ENCODE data around the gene B3GAT1.

B3GAT1 gene

DNA sequence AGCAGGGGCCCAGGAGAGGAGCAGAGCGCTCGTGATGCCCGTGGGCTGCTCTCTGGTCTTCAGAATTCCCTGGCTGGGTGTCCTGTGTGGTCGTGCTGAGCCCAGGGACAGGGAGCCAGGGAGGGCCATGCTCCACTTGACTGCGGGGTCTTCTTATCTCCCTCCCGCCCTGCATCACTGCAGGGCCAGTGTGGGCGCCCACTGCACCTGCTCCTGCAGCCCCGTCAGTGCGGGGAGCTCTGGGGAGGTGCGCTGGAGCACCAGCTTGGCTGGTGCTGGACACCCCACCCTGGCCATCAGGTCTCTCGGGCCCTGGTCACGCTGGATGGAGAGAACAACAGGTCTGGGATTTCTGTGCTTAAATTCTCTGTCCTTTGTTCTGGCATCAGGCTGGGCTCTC is 31.8 kb downstream of the B3GAT1 start:
- in situ Hi-C loops (cut with HindIII; ENCODE audit: low pct_unique_long_range_greater_than_20kb, low sequenced_read_pairs), result no loop called here
- no peak for DNase-seq (ENCODE audit: low read depth in 1 of 2, low spot score in 1 of 2)
- TF ChIP-seq JUND (IDR thresholded peaks at IDR 0.05; ENCODE audit: low read depth), result no peak

DNA sequence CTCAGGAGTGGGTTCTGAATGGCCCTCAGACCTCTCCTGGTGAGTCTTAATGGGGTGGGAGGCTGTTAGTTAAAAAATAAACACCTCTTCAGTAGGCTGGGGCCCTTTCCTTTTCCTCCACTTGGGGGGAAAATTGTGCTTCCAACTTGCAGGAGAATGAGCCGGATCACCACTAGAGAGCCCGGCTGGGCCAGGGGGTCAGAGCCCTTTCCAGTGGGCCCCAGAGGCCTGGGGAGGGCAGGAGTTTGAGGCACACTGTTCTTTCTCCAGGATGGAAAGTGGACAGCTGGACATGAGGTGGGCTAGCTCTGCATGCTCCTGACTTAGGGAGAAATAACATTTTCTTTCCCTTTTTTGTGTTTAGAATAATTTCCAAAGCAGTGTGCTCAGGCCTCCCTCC is 32.8 kb downstream of the B3GAT1 start:
- no peak for TF ChIP-seq JUND (IDR thresholded peaks at IDR 0.05; ENCODE audit: low read depth)

DNA sequence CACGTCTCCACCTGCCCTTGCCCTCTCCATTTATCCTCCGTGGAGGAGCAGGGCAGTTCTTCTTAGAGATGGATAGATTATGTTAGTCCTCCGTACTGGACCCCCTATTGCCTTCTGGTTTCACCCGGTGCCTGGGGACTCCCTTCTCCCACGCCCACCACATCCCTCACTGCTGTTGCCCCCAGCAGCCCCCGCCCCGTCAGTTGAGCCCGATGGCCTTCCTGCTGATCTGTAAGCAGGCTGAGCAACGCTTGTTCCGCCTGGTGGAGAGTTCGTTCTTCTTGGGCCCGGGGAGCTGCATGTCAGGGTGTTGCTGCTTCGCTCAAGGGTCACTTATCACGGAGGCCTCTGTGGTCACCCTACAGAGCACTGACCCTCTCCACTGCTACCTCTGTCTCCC is 34.2 kb downstream of the B3GAT1 start:
- in situ Hi-C loops (cut with HindIII; ENCODE audit: low pct_unique_long_range_greater_than_20kb, low sequenced_read_pairs), result no loop called here
- no peak for DNase-seq (ENCODE audit: low read depth in 1 of 2, low spot score in 1 of 2)

More for the DNA sequence above, 32.8 kb downstream of the B3GAT1 start:
- no peak for DNase-seq (ENCODE audit: low read depth in 1 of 2, low spot score in 1 of 2)
- in situ Hi-C loops (cut with HindIII; ENCODE audit: low pct_unique_long_range_greater_than_20kb, low sequenced_read_pairs), result no loop called here

DNA sequence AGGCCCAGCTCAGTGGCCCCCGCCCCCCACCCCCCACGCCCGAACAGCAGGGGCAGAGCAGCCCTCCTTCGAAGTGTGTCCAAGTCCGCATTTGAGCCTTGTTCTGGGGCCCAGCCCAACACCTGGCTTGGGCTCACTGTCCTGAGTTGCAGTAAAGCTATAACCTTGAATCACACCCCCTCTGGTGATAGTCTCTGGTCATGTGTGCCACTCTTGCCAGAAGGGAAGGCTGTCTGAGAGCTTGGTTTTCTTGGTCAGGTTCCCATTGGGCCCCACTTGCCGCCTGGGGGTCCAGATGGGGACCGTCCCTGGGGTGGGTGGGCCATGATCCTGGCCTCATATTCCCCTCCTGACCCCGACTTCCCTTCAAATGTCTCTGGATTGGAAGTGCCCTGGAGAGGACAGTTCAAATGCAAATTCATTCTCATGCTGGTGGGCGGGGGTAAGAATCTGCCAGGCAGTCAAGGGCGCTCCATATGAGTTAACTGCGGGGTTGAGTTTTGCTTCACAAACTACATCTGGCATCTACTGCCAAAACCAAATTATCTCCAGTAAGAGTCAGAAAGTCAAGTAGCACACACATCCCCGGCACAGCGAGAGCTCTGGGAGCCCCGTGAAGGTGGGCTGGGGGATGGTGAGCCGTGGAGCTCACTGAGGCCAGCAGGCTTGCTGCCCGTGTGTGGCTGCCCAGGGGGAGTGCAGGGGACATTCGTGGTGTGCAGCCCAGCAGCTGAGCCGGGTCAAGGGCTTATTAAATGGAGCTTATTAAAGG is 35.7 kb downstream of the B3GAT1 start:
- in situ Hi-C loops (cut with HindIII; ENCODE audit: low pct_unique_long_range_greater_than_20kb, low sequenced_read_pairs), result no loop called here
- no peak for TF ChIP-seq JUND (IDR thresholded peaks at IDR 0.05; ENCODE audit: low read depth)
- DNase-seq (ENCODE audit: low read depth in 1 of 2, low spot score in 1 of 2), result no peak

More for the DNA sequence above, 34.2 kb downstream of the B3GAT1 start:
- TF ChIP-seq JUND (IDR thresholded peaks at IDR 0.05; ENCODE audit: low read depth), result no peak

DNA sequence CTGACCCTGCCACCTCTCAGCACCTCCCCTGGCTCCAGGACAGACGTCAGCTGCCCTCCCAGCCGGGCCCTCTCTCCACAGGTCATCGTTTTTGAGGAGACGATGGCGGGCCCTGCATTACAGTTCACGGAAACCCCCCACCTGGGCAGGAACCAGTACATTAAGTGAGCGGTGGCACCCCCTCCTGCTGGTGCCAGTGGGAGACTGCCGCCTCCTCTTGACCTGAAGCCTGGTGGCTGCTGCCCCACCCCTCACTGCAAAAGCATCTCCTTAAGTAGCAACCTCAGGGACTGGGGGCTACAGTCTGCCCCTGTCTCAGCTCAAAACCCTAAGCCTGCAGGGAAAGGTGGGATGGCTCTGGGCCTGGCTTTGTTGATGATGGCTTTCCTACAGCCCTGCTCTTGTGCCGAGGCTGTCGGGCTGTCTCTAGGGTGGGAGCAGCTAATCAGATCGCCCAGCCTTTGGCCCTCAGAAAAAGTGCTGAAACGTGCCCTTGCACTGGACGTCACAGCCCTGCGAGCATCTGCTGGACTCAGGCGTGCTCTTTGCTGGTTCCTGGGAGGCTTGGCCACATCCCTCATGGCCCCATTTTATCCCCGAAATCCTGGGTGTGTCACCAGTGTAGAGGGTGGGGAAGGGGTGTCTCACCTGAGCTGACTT is 37.0 kb downstream of the B3GAT1 start:
- DNase-seq (ENCODE audit: low read depth in 1 of 2, low spot score in 1 of 2), result no peak
- in situ Hi-C loops (cut with HindIII; ENCODE audit: low pct_unique_long_range_greater_than_20kb, low sequenced_read_pairs), result no loop called here
- no peak for TF ChIP-seq JUND (IDR thresholded peaks at IDR 0.05; ENCODE audit: low read depth)

DNA sequence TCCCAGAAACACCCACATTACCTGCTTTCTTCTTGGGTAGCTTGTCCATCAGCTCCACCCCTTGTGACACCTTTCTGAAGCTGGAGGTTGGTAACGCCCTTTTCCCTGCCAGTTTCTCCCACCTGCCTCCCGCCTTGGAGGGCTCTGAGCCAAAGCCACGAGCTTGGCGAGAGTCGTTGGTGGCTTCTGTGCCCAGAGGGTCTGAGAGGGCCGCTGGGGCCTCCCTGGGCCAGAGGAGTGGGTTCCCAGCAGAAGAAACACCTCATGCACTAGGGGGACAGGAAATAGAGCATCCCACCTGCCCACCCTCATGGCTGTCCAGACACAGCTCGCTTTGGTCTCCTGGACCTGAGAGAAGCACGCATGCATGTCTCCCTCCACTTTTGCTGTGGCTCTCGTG is 37.9 kb downstream of the B3GAT1 start:
- no peak for TF ChIP-seq JUND (IDR thresholded peaks at IDR 0.05; ENCODE audit: low read depth)
- no peak for DNase-seq (ENCODE audit: low read depth in 1 of 2, low spot score in 1 of 2)
- in situ Hi-C loops (cut with HindIII; ENCODE audit: low pct_unique_long_range_greater_than_20kb, low sequenced_read_pairs), result no loop called here

DNA sequence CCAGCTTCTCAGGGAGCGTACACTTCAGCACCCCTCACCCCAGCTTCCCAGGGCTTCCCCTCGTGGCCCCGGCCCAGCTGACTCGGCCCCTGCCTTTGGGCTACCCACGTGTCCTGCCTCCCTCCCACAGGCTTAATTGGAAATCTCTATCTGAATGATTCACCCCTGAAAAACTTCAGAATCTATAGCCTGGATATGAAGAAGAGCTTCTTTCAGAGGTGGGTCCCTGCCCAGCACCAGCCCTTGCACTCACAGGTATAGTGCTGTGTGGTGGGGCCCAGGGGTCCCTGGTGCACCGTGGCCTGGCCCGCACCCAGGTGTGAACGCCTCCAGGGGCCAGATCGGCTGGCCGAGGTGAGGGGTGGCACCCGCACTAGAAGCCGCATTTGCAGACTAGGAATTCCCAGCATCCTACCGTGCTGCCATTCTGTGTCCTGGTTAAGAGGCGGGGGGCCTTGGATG is 38.4 kb downstream of the B3GAT1 start:
- in situ Hi-C loops (cut with HindIII; ENCODE audit: low pct_unique_long_range_greater_than_20kb, low sequenced_read_pairs), result no loop called here
- DNase-seq (ENCODE audit: low read depth in 1 of 2, low spot score in 1 of 2), result no peak
- TF ChIP-seq JUND (IDR thresholded peaks at IDR 0.05; ENCODE audit: low read depth), result no peak

DNA sequence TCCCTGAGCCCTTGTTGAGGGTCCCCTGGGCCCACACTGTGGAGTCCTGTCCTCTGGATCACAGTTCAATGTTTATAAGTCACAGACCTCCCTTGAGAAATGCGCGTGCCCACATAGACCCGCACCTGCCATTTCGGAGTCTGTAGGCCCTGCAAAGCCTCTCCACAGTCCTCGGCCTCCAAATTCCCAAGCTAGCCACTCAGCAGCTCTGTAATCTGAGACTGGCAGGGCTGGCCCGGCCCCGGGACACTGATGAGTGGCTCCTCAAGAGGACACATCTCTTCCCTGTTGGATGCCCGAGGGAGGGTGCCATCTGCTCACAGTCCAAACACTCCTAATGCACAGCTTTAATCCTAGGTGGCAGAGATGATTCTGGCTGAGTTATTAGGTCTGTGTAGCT is 39.1 kb downstream of the B3GAT1 start:
- in situ Hi-C loops (cut with HindIII; ENCODE audit: low pct_unique_long_range_greater_than_20kb, low sequenced_read_pairs), result no loop called here
- TF ChIP-seq JUND (IDR thresholded peaks at IDR 0.05; ENCODE audit: low read depth), result no peak
- peak in 1 of 2 experiments; percentile 90 for DNase-seq (ENCODE audit: low read depth in 1 of 2, low spot score in 1 of 2)

DNA sequence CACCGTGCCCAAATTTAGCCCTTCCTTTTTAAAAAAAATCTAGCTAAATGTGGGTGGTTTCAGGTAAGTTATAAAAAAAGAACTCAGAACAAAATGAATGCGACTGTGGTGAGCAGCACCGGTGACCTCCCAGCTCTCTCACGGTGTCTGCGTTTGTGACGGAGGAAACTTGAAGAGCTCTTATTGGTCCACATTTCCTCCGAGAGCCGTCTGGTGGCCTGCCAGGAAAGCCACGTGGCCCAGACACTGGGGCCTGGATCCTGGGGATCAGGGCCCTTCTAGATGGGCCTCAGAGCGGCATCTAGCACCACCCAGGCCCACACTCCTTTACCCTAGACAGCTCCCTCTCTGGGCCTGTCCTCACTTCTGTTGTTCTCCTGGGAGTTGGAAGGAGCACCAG is 39.5 kb downstream of the B3GAT1 start:
- in situ Hi-C loops (cut with HindIII; ENCODE audit: low pct_unique_long_range_greater_than_20kb, low sequenced_read_pairs), result no loop called here
- no peak for TF ChIP-seq JUND (IDR thresholded peaks at IDR 0.05; ENCODE audit: low read depth)
- no peak for DNase-seq (ENCODE audit: low read depth in 1 of 2, low spot score in 1 of 2)

DNA sequence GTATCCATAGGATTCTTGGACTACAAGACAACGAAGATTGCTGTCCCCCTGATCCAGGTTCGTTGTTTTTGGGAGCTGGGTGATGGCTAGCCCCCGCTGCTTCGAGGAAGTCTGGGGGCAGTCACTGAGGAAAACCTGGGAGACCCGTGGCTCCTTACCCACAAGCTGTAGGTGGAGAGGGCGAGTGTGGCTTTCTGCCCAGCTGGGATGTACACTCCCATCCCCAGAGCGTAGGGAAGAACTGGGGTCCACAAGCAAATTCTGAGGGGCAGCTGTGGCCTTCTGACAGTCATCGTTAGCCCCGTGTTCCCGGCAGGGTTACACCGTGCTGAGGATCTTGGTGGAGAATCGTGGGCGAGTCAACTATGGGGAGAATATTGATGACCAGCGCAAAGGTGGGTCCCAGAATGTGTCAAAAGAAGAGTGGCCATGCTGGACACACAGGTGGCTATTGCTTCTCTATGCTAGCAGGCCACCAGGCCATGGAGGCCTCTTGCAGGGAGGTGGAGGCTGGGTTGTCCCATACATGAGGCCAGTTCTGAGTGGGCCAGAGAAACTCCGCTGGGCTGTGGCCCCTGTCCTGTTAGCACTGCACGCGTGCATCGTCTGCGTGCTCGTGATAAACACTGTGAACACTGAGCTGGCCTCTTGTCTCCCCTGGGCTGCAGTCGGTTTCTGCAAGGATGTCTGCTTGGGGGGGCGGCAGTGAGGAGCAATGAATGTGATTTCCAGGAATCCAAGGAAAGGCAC is 40.4 kb downstream of the B3GAT1 start:
- in situ Hi-C loops (cut with HindIII; ENCODE audit: low pct_unique_long_range_greater_than_20kb, low sequenced_read_pairs), result no loop called here
- no peak for TF ChIP-seq JUND (IDR thresholded peaks at IDR 0.05; ENCODE audit: low read depth)
- DNase-seq (ENCODE audit: low read depth in 1 of 2, low spot score in 1 of 2), result no peak

DNA sequence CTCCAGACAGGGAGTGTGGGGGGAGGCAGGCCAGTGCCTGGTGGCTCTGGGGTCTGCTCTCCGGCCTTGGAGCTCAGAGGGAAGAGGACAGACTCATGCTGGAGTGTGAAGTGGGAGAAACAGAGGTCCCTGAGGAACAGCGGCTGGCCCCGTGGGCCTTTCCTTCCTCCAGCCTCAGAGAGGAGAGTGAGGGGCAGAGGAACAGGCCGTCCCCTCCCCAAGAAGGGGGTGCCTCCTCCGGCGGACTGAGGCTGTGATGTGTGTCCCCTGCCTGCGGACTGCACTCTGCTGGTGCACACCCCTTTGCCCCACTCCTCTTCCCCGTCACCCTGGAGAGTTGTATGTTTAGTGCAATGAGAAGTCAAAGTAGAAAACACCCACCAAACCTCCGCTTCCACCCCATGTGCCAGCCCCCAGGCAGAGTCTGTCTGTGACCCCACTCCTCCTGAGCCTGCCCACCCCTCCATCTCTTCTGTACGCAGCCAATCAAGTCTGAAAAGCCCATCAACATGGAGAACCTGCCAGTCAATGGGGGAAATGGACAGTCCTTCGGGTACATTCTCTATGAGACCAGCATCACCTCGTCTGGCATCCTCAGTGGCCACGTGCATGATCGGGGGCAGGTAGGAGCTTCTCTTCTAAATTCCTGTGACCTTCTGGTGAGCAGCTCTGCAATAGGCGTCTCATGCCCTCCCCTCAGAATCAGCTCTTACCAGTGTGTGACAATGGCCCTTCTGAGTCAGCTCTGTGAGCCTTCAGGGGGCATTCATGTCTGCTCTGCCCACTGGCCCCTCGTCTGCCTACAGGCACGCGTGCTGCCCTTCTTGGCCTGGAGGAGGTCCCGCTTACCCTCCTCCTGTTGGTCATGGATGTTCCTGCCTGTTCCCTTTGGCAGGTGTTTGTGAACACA is 41.3 kb downstream of the B3GAT1 start:
- DNase-seq (ENCODE audit: low read depth in 1 of 2, low spot score in 1 of 2), result no peak
- TF ChIP-seq JUND (IDR thresholded peaks at IDR 0.05; ENCODE audit: low read depth), result no peak
- in situ Hi-C loops (cut with HindIII; ENCODE audit: low pct_unique_long_range_greater_than_20kb, low sequenced_read_pairs), result no loop called here
